HG02623 (cell line): ENCODE measurements around the gene EXTL1.

ENCODE experiments used
- ATAC-seq: cut with Tn5 transposase; IDR thresholded peaks from one replicate; pipeline ENCODE4 v1.9.1; 2021; ENCODE audit warnings: moderate library complexity; ENCODE audit not compliant: unreplicated experiment

EXTL1 gene

DNA sequence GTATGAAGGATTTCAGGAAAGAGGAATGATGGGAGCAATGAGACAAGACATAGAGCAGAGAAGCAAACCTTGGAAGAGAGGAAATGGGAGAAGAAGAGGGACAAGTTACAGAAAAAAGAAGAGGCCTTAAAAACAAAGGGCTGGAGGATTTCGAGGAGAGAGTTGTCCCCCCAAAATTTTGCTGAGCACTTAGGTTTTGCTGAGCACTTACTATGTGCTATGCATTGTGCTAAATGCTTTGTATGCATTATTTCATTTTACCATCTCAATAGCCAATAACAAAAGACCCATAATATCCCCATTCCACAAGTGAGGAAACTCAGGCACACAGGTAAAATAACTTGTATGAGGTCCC lies 48.3 kb downstream of the EXTL1 start:
- no peak for ATAC-seq

DNA sequence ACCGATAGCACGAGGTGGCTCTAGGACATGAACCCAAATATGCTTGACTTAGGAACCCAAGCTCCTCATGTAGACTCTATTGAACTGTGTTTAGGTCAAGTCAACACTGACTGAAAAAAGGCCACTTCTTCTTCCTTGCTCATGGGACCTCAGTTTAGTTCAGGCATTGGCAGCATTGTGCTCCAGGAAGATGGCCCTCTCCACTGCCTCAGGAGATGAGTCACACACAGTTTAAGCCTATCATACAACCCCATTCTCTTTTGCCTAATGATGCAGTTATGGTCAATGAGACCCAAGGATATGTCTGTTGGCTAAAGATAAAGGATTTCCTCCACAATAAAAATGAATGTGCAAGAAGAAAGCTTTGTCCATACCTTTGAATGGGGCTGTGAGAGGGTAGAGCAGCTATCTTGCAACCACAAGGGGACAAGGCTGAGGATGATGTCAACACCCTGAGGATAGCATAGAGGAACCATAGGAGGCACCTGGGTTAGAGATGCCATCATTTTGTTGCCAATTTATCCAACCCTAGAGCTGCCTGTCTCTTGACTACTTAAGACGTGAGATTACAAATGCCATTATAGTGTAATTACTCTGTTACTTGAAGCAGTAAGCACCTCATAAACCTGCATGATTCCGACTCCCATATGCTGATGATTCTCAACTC lies 48.9 kb downstream of the EXTL1 start:
- no peak for ATAC-seq

- no peak for ATAC-seq
Measured at GRCh38 chr1:26070963-26071342, 49.4 kb downstream of the EXTL1 start.

- ATAC-seq: no peak
Measured at GRCh38 chr1:26072305-26072704, 50.7 kb downstream of the EXTL1 start.

- no peak for ATAC-seq
Measured at GRCh38 chr1:26075421-26076144, 54.0 kb downstream of the EXTL1 start.

GRCh38 chr1:26077524-26077923 lies 55.9 kb downstream of the EXTL1 start:
- ATAC-seq: no peak

GRCh38 chr1:26078286-26079177 lies 57.0 kb downstream of the EXTL1 start:
- no peak for ATAC-seq

GRCh38 chr1:26079178-26079563 lies 57.6 kb downstream of the EXTL1 start:
- ATAC-seq: no peak

GRCh38 chr1:26079960-26080814 lies 58.6 kb downstream of the EXTL1 start:
- ATAC-seq: no peak

GRCh38 chr1:26081267-26082019 lies 59.9 kb downstream of the EXTL1 start:
- ATAC-seq: no peak

DNA sequence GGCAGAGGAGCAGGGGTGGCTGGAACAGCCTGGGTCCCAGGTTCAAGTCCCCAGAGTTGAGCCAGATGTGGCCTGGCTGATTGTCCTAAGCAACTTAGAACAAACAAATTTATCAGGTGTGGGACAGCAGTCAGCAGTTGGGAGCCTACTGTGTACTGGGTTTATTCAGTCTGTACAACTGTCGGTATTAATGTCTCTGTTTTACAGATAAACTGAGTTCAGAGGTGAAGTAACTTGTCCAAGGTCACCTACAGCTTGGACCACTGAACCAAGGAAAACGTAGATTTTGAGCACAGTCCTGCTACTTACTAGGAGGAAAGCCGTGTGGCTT lies 60.4 kb downstream of the EXTL1 start:
- no peak for ATAC-seq

GRCh38 chr1:26083208-26083607 lies 61.6 kb downstream of the EXTL1 start:
- ATAC-seq: no peak

- no peak for ATAC-seq
Measured at GRCh38 chr1:26084091-26084561, 62.6 kb downstream of the EXTL1 start.

DNA sequence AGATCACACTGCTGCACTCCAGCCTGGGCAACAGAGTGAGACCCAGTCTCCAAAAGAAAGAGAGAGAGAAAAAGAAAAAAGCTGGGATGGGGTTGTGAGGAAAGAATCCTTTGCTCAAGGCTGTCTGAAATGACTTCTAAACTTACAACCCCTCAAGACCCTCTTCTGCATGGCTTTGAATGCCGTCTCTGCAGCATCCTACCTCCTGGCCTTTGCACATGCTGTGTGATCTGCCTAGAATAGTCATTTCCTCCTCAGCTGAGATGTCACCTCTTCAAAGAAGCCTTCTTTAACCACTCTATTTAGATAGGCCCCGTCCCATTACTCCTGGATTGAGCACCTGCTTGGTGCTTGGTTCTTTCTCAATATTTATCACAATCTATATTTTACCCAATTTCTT lies 63.3 kb downstream of the EXTL1 start:
- ATAC-seq: no peak
